Omental fat pad (tissue), 4 donors: ENCODE measurements around the gene FOSL2. TPM values are rescaled to one million over a fixed set of nuclear protein-coding genes. Genes with fewer than 3 reads are reported as not detected.

Experiments
- ATAC-seq: fragments of 150-250 bp; one replicate; pipeline ENCODE4 v1.9.1; 2016; ENCODE audit warnings: mild to moderate bottlenecking, moderate library complexity; ENCODE audit not compliant: low FRiP score
- DNase-seq: peaks from one replicate; pipeline ENCODE4 v3.0.0-alpha.2; 2019; ENCODE audit warnings: low spot score
- CTCF ChIP-seq, 3 donors: fragments of 450-650 bp; IDR thresholded peaks; one replicate each; pipeline ENCODE4 v1.5.1; 2016 to 2017; ENCODE audit warnings: antibody characterized with exemption in 3 of 3, mild to moderate bottlenecking in 3 of 3, moderate library complexity in 2 of 3
- total RNA-seq, 4 donors: library from RNA; depleted of rRNA; stranded (reverse); fragments of >200 nt; gene quantifications; one replicate each; pipeline ENCODE4 v1.1.0, GENCODE V29; 2016

The FOSL2 gene
- total RNA-seq, 4 donors from 2014 or later, result 115 to 350 (median 184) TPM

- ATAC-seq (no peak), DNase-seq (no peak)
- TF ChIP-seq CTCF (IDR thresholded peaks at IDR 0.05), result no peak
These were observed 30.5 kb downstream of the FOSL2 start for GRCh38 chr2:28422908-28423741.

GRCh38 chr2:28423856-28424605, 31.4 kb downstream of the FOSL2 start:
- no peak for TF ChIP-seq CTCF (IDR thresholded peaks at IDR 0.05)
- ATAC-seq, result no peak
- no peak for DNase-seq

- no peak for DNase-seq
- no peak for TF ChIP-seq CTCF (IDR thresholded peaks at IDR 0.05)
These were observed 32.3 kb downstream of the FOSL2 start for GRCh38 chr2:28424799-28425463.

GRCh38 chr2:28425464-28425835, 32.8 kb downstream of the FOSL2 start:
- TF ChIP-seq CTCF (IDR thresholded peaks at IDR 0.05), result no peak
- DNase-seq (no peak), ATAC-seq (no peak)

More at GRCh38 chr2:28424799-28425463, 32.3 kb downstream of the FOSL2 start:
- no peak for ATAC-seq

- DNase-seq (no peak), ATAC-seq (no peak)
- no peak for TF ChIP-seq CTCF (IDR thresholded peaks at IDR 0.05)
These were observed 35.2 kb downstream of the FOSL2 start for GRCh38 chr2:28427741-28428415.

- DNase-seq (no peak), ATAC-seq (no peak)
- no peak for TF ChIP-seq CTCF (IDR thresholded peaks at IDR 0.05)
These were observed 35.8 kb downstream of the FOSL2 start for GRCh38 chr2:28428486-28428885.
